Measurements from ENCODE around the gene TNNT3.

DNA sequence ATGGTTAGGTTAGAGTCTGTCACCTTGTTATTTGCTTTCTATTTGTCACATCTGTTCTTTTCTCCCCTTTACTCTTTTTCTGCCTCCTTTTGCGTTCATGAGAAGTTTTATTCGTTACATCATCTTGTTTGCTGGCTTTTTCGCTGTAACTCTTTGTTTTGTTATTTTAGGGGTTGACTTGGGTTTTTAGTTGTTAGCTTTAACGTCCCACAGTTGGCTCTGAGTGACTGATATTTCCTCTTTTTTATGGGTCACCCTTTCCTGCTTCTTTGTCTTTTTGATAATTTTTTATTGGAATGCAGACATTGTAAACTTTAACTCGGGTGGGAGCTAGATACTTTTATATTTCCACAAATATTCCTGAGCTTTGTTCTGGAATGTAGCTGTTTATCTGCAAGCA, 13.3 kb upstream of the TNNT3 start:
- TF ChIP-seq, protein P1, sequence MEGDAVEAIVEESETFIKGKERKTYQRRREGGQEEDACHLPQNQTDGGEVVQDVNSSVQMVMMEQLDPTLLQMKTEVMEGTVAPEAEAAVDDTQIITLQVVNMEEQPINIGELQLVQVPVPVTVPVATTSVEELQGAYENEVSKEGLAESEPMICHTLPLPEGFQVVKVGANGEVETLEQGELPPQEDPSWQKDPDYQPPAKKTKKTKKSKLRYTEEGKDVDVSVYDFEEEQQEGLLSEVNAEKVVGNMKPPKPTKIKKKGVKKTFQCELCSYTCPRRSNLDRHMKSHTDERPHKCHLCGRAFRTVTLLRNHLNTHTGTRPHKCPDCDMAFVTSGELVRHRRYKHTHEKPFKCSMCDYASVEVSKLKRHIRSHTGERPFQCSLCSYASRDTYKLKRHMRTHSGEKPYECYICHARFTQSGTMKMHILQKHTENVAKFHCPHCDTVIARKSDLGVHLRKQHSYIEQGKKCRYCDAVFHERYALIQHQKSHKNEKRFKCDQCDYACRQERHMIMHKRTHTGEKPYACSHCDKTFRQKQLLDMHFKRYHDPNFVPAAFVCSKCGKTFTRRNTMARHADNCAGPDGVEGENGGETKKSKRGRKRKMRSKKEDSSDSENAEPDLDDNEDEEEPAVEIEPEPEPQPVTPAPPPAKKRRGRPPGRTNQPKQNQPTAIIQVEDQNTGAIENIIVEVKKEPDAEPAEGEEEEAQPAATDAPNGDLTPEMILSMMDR (conservative IDR thresholded peaks at IDR 0.05; ENCODE audit: low read depth, low read length): no peak
- no peak for TF ChIP-seq EZH2 (IDR thresholded peaks at IDR 0.05; ENCODE audit: borderline replicate concordance, low read depth, low read length, poor library complexity, severe bottlenecking)

All from A673 (cell line).